HG02973 (cell line): Measurements from ENCODE around the gene RASGRP2.

Experiments
- ATAC-seq: cut with Tn5 transposase; IDR thresholded peaks from one replicate; pipeline ENCODE4 v1.9.1; 2021; ENCODE audit warnings: moderate library complexity; ENCODE audit not compliant: unreplicated experiment

RASGRP2 gene

DNA sequence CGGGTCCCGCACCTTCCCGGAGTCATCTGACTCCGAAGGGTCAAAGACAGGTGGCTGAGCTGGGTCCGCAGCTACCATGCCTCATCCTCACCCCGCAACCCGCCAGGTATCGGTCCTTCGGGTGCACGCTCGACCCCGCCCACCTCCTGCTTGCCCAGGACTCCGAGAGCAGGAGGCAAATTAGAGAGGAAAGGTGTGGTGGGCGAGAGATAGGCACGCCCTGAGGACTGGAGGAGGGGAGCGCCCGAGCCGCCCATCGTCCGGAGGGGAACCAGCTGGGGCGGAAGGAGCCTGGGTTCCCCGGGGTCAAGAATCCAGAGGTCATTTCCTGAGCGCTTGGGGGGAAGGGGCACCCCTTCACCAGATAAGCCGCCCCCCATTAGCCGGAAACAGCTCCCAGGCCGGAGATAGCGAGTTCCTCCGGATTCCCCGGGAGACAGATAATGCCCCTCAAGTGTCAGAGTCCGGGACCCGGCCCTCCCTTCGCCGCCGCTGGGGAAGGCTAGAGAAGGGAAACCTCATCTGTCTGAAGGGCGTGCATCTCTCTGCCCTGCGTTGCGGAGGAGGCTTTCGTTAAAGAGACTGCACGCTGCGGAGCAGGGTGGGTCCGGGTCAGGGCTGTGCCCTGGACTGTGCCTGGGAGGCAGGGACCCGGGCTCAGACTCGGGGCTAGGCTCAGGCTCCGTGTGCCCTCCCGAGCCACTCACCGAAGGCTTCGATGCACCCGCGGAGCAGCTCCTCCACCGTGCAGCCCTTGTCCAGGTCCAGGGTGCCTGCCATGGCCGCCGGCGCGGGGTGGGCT lies 1.7 kb downstream of the RASGRP2 start:
- ATAC-seq: peak; percentile 10

DNA sequence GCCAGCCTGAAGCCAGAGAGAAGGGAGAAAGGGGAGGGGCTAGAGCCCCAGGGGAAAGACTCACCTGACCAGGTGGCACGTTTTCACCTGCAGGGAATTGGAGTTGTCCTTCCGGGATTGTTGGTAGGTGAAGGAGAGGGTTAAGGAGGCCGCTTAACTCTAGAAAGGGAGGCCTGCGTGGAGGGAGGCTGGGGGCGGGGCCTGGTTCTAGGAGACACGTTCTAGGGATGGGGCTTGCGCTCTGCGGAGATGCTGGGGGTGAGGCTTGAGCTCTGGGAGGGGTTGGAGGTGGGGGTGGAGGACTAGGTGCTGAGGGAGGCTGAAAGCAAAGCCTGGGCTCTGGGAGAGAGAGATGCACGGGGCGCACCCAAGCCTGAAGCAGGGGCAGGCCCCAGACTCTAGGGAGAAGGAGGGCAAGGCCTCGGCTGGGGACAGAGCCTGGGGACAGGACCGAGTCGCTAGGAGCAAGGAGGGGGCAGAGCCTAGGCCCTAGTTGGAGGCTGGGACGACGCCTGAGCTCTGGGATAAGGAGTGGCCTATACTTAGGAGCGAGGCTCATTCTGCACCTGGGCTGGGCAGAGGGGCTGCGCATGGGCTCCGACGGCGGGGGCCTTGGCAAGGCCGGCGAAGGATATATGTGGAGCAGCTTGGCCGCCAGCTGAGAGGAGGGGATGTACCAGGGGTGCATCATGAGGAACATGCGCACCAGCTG lies 2.4 kb downstream of the RASGRP2 start:
- no peak for ATAC-seq

DNA sequence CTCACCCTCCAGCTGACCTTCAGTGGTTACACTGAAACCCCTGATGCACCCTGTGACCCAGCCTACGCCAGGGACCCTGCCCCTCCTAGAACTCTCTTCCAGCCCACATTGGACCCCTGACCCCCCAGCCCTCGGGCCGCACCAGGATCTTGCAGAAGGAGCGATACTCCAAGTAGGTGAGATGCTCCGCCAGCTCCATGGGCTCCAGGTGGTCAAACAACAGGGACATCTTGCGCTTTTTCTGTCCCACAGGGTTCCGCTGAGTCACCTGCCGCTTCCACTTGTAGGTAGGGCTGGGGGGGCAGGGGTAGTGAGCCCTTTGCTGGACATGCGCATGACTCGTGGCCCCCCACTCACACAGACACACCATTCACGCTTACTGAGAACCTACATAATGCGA lies 4.1 kb downstream of the RASGRP2 start:
- no peak for ATAC-seq

DNA sequence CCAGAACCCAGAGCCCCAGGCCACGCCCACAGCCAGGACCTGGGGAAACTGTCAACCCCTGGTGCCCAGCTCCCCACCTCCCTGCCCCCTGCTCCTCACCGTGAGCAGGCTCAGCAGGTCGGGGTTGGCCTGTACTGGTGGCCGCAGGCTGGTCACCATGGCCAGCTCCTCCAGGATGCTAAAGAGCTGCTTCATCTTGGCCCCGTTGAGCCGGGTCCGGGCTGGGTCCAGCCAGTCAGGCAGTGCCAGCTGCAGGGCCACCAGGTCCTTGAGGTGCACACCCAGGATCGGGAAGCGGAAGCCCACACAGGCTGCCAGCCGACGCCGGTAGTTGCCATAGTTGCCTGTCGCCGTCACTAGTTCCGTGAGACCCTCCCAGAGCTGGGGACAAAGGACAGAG lies 7.3 kb downstream of the RASGRP2 start:
- ATAC-seq: no peak

DNA sequence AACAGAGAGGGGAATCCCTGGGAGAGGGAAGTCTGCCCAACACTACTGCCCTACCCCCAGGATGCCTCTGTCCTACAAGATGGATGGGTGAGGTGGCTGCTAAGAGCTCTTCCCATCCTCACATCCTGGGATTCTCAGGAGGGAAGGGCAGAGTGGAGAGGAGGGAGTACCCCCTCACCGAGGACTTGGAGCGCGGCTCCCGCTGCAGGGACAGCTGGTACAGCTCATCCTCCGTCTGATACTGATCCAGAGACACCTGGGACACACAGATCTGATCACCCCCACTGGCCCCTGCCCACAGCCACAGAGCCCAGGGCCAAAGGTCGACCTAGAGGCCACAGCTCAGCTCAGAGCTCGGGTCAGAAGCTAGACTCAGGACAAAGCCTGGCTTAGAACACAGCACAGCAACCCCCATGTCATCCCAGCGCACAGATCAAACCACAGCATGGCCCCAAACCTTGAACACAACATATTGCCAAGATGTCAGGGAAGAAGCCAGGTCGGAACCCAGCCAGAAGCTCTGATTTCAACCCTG lies 8.2 kb downstream of the RASGRP2 start:
- ATAC-seq: no peak

DNA sequence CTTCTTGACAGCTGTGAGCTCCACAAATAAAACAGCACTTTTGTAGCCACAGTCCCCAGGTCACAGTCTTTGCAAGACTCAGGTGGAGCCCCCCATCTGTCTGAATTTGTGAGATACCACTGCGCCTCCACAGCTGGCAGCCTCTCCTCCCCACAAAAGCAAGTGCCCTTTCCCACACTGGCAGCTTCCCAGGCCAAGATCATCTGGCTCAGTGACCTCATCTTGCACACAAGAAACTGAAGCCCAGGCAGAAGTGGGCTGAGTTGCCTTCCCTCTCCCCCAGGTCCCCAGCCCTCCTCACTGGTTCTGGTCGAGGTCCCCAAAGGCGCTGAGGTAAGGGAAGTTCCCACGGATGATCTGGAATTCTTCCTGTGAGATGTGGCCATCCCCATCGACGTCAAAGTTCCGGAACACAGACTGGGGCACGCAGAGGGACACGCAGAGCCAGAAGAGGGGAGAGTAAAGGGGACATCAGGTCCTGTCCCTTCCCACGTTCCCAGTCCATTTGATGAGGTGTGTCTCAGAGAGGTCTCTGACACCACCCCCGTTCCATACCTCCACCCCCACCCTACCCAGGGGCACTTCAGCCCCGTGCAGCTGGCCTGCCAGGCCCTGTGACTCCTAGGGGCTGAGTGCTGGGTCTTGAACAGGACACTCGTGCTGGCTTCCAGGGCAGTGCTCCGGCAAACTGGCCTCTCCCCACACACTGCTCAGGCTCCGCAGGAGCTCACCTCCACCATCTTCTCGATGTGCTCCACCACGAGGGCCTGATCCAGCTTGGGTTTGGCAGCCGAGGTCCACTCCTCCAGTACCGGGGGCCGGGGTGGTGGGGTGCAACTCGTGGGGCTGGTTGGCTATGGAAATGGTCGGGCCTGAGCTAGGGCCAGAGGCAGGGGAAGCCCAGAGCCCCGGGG lies 8.9 kb downstream of the RASGRP2 start:
- ATAC-seq: no peak

DNA sequence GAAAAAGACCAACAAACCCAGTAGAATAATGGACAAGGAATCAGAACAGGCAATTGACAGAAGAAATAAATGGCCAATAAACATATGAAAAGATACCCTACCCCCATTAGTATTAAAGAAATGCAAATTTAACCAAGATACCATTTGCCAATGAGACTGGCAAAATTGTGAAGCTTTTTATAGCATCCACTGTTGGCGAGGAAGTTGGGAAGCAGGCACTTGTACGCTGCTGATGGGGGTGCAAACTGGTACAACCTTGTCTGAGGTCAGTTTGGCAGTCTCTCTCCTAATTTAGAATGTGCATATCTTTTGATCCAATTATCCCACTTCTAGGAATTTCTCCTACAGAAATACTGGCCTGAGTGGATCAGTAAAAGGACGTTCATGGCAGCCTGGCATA lies 12.3 kb downstream of the RASGRP2 start:
- no peak for ATAC-seq

DNA sequence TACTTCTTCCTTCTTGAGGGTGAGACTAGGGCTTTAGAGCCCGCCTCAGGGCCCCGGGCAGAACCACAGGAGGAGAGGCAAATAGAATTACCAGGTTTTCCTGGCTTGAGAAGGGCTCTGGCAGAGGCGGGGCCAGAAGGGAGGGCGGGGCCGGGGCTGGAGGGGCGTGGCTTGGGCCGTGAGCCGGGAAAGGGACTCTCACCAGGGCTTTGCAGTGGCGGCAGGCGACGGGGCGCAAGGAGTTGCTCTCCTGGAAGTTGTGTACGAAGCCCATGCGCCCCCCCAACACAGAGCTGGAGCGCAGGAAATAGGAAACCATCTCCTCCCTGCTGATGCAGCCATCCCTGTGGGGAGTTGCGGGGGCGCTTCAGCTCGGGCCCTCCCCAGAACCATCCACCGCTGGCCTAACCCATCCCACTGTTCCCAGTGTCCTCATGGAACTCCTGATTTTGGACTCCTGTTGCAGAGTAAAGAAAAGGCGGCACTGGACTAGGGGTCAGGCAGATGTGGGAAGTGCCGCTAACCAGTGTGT lies 14.0 kb downstream of the RASGRP2 start:
- ATAC-seq: no peak

DNA sequence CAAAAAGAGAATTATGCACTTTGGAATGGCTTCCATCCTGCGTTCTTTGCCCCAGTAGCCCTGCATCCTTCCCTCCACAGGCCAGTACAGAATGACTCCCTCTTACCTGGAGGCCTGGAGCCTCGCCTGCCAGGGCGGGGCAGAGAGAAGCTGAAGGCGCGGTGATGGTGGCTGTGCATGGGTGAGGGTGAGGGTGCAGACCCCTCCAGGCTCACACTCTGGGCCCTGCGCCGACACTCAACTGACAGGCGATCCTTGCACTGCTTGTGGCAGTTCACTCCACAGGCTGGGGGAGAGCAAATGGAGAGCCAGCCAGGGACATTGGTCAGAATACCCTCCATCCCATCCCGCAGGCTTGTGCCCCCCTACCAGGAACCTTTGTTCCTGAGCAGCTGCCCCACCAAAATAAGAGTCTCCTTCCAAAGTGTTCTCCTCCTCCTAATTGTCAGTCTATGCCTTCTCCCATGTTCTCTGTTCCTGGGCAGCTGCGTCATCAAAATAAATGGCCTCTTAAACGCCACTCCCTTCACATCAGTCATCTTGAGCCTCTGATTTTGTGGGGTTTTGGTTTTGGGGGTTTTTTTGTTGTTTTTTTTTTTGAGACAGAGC lies 15.1 kb downstream of the RASGRP2 start:
- no peak for ATAC-seq

DNA sequence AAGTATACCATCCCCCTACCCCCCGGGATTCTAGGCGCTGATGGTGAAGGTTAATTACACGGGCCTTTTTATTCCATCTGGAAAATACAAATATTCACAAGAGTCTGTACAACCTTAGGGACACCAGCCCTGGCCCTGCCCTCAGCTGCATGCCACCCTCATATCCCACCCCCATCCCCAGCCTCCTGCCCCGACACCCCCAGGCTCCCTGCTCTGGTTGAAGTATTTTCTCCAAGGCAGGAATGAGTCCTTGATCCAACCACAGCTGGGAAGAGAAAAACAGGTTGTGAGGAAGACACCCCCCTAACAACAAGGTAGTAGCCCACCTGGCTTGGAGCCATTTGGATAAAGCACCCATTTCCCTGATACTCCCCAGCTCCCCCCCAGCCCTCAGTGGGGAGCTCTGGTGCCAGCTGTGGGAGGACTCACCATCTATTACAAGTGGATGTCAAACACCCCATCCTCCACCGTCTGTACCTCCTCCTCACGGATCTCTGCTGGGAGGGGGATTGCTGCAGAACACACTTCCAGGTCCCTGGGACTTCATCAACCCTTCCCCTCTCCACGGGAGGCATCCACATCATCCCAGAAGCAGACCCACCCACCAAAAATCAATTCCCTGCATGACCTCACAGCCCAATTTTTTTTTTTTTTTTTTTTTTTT lies 16.9 kb downstream of the RASGRP2 start:
- ATAC-seq: no peak

DNA sequence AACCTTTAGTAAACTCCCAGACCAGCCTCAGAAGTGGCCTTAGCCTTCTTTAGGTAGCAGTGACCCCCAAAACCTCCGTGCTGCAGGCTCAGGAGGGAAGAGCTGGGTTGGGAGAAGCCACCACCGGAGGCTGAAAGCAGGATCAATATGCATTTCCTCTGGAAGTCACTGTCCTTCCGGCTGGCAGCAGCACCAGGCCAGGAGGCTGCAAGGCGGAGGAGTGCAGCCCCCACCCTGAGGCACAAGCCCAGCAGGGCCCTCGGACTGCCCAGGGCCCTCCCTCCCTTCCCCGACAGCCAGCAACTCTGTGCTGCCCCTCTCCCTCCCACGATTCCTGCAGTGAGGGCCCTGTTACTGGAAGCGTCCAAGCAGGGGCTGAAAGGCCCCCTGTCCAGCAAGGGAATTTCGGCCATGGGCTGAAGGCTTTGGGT lies 17.7 kb downstream of the RASGRP2 start:
- ATAC-seq: no peak

DNA sequence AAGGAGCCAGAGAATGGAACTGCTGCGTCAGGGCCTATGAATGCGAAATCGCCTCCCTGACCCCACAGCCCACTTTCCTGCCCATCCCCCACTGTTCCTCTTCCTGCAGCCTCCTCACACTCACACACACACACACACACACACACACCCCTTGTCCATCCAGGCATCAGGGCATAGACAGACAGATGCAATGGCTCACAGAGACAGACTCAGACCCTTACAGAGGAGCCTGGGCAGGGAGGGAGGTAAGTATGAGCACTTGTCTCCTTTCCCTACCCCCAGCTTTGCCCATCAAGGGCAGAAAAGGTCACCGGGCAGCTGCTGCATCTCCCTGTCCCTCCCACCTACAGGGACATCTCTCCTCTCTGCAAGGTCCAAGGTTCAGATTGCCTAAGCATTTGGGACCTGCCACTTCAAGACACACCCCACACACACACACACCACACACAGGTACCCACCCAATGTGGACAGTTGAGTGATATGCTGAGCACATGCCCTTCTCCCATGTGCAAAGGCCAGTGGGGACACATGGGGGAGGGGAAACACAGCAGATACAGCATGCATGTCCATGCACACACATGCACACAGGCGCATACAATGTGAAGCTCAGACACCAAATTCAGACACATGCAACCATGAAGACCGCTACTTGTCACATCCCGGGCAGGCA lies 18.9 kb downstream of the RASGRP2 start:
- no peak for ATAC-seq

DNA sequence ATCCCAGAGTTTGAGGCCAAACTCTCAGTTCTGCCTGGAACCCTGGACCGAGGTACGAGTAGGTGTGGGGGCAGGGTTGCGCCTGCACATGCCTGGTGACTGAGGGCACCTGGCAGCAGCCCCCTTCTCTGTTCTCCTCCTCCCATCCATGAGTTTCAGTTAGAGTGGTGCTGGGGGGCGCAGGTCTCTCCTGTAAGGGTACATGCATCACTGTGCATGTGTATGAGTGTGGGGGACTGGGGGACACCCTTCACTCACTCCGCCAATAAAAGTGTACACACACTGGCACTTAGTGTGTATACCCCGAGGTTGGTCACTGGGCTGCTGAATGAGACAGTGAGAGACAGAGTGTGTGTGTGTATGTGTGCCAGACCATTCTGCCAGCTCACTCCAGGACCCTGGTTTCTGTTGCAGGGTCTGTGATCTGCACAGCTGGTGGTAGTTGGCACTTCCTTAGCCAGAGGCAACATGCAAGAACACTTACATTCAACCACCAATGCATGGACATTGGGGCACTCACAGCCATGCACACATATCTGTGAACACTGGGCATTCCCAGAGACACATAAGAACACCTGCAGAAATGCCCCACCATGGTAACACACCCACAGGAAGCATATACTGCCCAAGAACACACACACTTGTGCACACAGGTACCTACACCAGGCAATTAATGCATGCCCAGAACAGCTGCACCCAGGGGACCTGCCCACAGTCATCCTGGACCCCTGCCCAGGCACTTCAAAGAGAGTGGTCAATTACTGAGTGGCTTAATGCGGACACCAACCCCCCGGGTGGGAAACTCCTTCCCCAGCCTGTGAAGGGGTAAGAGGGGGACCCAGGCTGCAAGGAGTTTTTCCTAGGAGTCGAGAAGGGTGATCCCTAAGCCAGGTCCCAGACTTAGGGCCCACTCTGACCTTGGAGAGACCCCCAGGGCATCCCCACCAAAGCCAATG lies 19.8 kb downstream of the RASGRP2 start:
- ATAC-seq: no peak

DNA sequence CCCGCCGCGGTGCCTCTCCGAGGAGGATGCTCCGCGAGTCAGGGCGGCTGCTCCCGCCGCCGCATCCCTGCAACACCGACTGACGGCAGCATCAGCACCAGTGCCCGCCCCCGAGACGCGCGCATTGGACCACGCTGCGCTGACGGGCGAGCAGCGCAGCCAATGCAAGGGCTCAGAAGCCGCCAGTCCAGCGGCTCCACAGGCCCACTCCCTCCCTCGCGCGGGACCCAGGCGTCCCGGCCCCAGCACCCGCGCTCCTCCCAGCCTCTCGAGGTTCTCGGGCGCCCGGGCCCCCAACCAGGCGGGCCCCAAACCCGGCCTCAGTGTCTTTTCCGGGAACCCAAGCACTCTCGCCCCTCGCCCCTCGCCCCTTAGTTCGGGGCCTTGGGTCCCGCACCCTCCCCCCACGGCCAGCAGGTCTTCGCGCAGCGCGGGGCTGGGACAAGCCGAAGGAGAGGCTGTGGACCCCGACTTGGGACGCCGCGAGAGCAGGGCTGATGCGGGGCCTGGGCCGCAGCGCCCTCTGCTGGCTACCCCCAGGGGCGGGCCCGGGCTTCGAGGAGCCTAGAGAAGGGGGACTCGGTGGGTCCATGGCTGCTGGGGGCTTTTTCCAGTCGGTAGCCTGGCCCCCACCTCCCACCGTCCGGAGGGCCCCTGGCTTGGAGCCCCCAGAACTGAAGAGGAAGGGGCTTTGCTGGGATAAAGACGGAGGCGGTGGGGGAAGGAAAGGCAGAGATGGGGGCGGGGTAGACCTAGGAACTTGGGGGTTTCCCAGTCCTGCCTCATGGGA lies 20.6 kb downstream of the RASGRP2 start, which contains the start of gene NRXN2:
TSS of gene NRXN2 (minus strand) at position 81 of the 790 bp plus-strand sequence. CDS start 9,498 bp downstream, outside the sequence.
- ATAC-seq: peak; percentile 81

DNA sequence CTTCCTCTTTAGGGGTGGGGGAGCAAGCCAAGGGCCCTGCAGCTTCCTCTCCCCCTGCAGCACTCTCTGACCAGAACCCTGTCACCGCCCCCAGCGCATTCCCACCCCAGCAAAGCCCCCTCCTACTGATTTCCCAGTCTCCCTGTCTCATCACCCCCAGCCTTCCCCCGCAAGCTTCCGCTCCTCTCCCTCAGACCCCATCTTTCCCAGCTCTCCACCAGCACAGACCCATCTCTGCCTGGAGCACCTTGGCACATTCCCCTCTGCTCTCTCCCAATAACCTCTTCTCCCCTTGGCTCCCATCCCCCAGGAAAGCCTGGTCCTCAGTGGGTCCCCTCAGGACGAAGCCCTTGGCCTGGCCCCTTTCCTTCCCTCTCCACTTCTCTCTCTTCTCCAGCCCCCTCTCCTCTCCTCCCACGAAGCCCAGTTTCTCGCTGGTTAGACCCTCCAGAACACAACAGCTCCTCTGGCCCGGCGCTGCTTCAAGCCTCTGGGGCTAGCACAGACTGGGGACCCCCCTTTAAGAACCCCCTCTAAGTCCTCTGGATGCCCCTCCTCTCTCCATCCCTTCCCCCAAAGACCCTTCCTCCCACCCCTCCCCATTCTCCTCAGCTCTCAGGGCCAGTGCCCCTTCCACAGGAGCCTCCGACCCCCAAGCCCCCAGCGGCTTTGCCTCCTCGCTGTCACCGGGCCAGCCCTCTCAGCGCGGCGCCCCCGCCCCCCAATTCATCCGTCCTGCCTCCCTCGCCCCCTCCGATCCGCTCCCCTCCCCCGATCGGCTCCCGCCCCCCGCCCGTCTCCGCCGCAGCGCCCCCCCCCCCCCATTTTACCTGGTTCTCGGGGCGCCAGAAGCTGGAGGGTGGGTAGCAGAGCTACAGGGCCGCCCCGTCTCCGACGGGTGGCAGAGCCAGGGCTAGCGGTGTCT lies 21.5 kb downstream of the RASGRP2 start:
- no peak for ATAC-seq

DNA sequence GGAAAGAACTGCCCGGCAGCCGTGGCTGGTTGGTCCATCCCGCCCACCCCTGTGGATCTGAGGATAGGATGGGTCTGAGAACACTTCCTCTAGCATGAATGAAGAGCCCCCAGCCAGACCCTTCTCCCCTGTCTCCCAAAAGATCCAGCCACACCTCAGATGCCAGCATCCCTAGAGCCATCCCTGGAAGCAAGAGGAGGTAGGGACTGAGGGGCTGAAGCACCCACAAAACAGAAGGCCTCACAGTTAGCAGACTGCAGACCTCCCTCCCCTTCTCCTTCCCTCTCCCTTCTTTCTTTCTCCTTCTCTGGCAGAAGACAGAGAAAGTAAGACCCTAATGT lies 22.6 kb downstream of the RASGRP2 start:
- ATAC-seq: no peak
